ENCODE results near the gene PIRT. TPM values are rescaled to one million over a fixed set of nuclear protein-coding genes. Genes with fewer than 3 reads are reported as not detected.
"Not testable (repeated sequence)": the region's sequence is repeated elsewhere in the genome, so short reads cannot be mapped to it uniquely, and the experiment has no call there.

Gene PIRT
- total RNA-seq: not detected
- long read RNA-seq, donor 1: 0 reads
- long read RNA-seq, donor 2: 0 reads

- DNase-seq (ENCODE audit: low spot score): no peak
- intact Hi-C loops (cut with DNase I): loop anchor here in 1 of 2 donors (1.0 kb wide), 1 partner anchor 22 kb away; no protein-coding TSS in a partner anchor
These were observed at the start of gene PIRT for GRCh38 chr17:10837921-10838320. PIRT (minus strand) TSS chr17:10838087; CDS start chr17:10825645, 12,442 bp downstream.

- intact Hi-C loops (cut with DNase I): no loop called here
- DNase-seq (ENCODE audit: low spot score): no peak
These were observed 44.1 kb upstream of the PIRT start for GRCh38 chr17:10881959-10882358.

GRCh38 chr17:10879190-10879836, 41.4 kb upstream of the PIRT start:
- no peak for DNase-seq (ENCODE audit: low spot score)
- intact Hi-C loops (cut with DNase I): no loop called here

GRCh38 chr17:10875984-10876555, 38.2 kb upstream of the PIRT start:
- intact Hi-C loops (cut with DNase I): no loop called here
- no peak for DNase-seq (ENCODE audit: low spot score)

GRCh38 chr17:10875430-10875851, 37.6 kb upstream of the PIRT start:
- no peak for DNase-seq (ENCODE audit: low spot score)
- intact Hi-C loops (cut with DNase I): no loop called here

GRCh38 chr17:10871914-10872313, 34.0 kb upstream of the PIRT start:
- DNase-seq (ENCODE audit: low spot score): no peak
- intact Hi-C loops (cut with DNase I): no loop called here

GRCh38 chr17:10870336-10871050, 32.6 kb upstream of the PIRT start:
- intact Hi-C loops (cut with DNase I): no loop called here
- no peak for DNase-seq (ENCODE audit: low spot score)

- intact Hi-C loops (cut with DNase I); DNase-seq (ENCODE audit: low spot score): not testable (repeated sequence)
These were observed 30.9 kb upstream of the PIRT start for GRCh38 chr17:10868744-10869143.

- no peak for DNase-seq (ENCODE audit: low spot score)
- intact Hi-C loops (cut with DNase I): no loop called here
These were observed 21.2 kb upstream of the PIRT start for GRCh38 chr17:10859051-10859450.

- DNase-seq (ENCODE audit: low spot score): no peak
- intact Hi-C loops (cut with DNase I): no loop called here
These were observed 20.1 kb upstream of the PIRT start for GRCh38 chr17:10857976-10858375.

- DNase-seq (ENCODE audit: low spot score); intact Hi-C loops (cut with DNase I): not testable (repeated sequence)
These were observed 8.7 kb upstream of the PIRT start for GRCh38 chr17:10846636-10847035.

- no peak for DNase-seq (ENCODE audit: low spot score)
- intact Hi-C loops (cut with DNase I): loop anchor here in 1 of 2 donors (2.0 kb wide), 1 partner anchor 107 kb away; no protein-coding TSS in a partner anchor
These were observed 7.5 kb upstream of the PIRT start for GRCh38 chr17:10845388-10845751.

- intact Hi-C loops (cut with DNase I): loop anchor here in 1 of 2 donors (2.0 to 5.0 kb wide), 2 partner anchors 106 to 198 kb away; no protein-coding TSS in a partner anchor
- peak; percentile 91 for DNase-seq (ENCODE audit: low spot score)
These were observed 6.9 kb upstream of the PIRT start for GRCh38 chr17:10844621-10845387.

- no peak for DNase-seq (ENCODE audit: low spot score)
- intact Hi-C loops (cut with DNase I): loop anchor here in 1 of 2 donors (2.0 to 5.0 kb wide), 2 partner anchors 105 to 197 kb away; no protein-coding TSS in a partner anchor
These were observed 5.9 kb upstream of the PIRT start for GRCh38 chr17:10843811-10844210.

- intact Hi-C loops (cut with DNase I): loop anchor here in 1 of 2 donors (5.0 kb wide), 1 partner anchor 195 kb away; no protein-coding TSS in a partner anchor
- DNase-seq (ENCODE audit: low spot score): no peak
These were observed 4.8 kb upstream of the PIRT start for GRCh38 chr17:10842658-10843057.

- intact Hi-C loops (cut with DNase I): no loop called here
- DNase-seq (ENCODE audit: low spot score): no peak
These were observed 795 bp upstream of the PIRT start for GRCh38 chr17:10838682-10839081.

GRCh38 chr17:10836966-10837590, 809 bp downstream of the PIRT start:
- intact Hi-C loops (cut with DNase I): loop anchor here in 1 of 2 donors (1.0 kb wide), 1 partner anchor 23 kb away; no protein-coding TSS in a partner anchor
- DNase-seq (ENCODE audit: low spot score): no peak

- intact Hi-C loops (cut with DNase I): no loop called here
- DNase-seq (ENCODE audit: low spot score): no peak
These were observed 1.7 kb downstream of the PIRT start for GRCh38 chr17:10836145-10836544.

- intact Hi-C loops (cut with DNase I): no loop called here
- no peak for DNase-seq (ENCODE audit: low spot score)
These were observed 6.2 kb downstream of the PIRT start for GRCh38 chr17:10831696-10832095.

Data from posterior vena cava (tissue), 2 donors.